A673 (cell line): Measurements from ENCODE around the gene CXCR6. TPM values are rescaled to one million over a fixed set of nuclear protein-coding genes. Genes with fewer than 3 reads are reported as not detected.

ENCODE experiments used
- BruUV-seq: library from RNA; stranded (reverse); fragments of 400-500 nt; replicated peaks from 2 replicates; lab custom pipeline; 2021; lab: Mats Ljungman, UMichigan
- CTCF ChIA-PET: fragments of 300-600 bp; sonication (Branson Sonifier 250); formaldehyde crosslinking; loops from one replicate; lab custom pipeline; 2022; ENCODE audit warnings: antibody characterized with exemption; lab: Charles Lee
- POLR2A ChIA-PET: fragments of 300-600 bp; sonication (Branson Sonifier 250); formaldehyde crosslinking; loops from one replicate; lab custom pipeline; 2022; ENCODE audit warnings: antibody characterized with exemption; ENCODE audit not compliant: low non-redundant PET; lab: Charles Lee
- DNase-seq: peaks from one replicate; pipeline ENCODE4 v3.0.0-alpha.2; 2015; ENCODE audit warnings: low spot score
- H3K27ac ChIP-seq: fragments of 200-600 bp; sonication (generic); 2 replicates; pipeline ENCODE4 v1.5.1; 2016; ENCODE audit warnings: mixed run types, low read depth, mild to moderate bottlenecking, mixed read lengths, antibody characterized with exemption, low read length; ENCODE audit not compliant: poor library complexity, severe bottlenecking
- H3K27me3 ChIP-seq: fragments of 200-600 bp; sonication (generic); replicated peaks from 2 replicates; pipeline ENCODE4 v1.6.1; 2017; ENCODE audit warnings: mixed run types, low read depth, mild to moderate bottlenecking, mixed read lengths, antibody characterized with exemption, low read length; ENCODE audit not compliant: insufficient read depth, poor library complexity
- H3K36me3 ChIP-seq: fragments of 200-600 bp; sonication (generic); 2 replicates; pipeline ENCODE4 v1.6.1; 2016; ENCODE audit warnings: mixed run types, mild to moderate bottlenecking, mixed read lengths, antibody characterized with exemption, low read length; ENCODE audit not compliant: insufficient read depth, poor library complexity, severe bottlenecking
- H3K4me1 ChIP-seq: fragments of 200-600 bp; sonication (generic); 2 replicates; pipeline ENCODE4 v1.6.1; 2017; ENCODE audit warnings: mixed run types, mild to moderate bottlenecking, mixed read lengths, antibody characterized with exemption, low read length; ENCODE audit not compliant: insufficient read depth, poor library complexity, severe bottlenecking
- H3K4me3 ChIP-seq: fragments of 200-600 bp; sonication (generic); 2 replicates; pipeline ENCODE4 v1.5.1; 2016; ENCODE audit warnings: low read depth, mixed run types, mild to moderate bottlenecking, mixed read lengths, low read length; ENCODE audit not compliant: poor library complexity, severe bottlenecking
- H3K9me3 ChIP-seq: fragments of 200-600 bp; sonication (generic); 2 replicates; pipeline ENCODE4 v1.6.1; 2016; ENCODE audit warnings: mixed run types, low read depth, mild to moderate bottlenecking, mixed read lengths, antibody characterized with exemption, low read length; ENCODE audit not compliant: poor library complexity, severe bottlenecking
- CTCF ChIP-seq: fragments of 300-800, 200-600 bp; sonication (generic); conservative IDR thresholded peaks from 2 replicates; pipeline ENCODE4 v1.5.1; 2017; ENCODE audit warnings: low read depth, mild to moderate bottlenecking, antibody characterized with exemption, low read length, moderate library complexity, mixed read lengths
- EZH2 ChIP-seq: fragments of 200-600 bp; sonication (generic); IDR thresholded peaks from 2 replicates; pipeline ENCODE4 v1.6.1; 2017; ENCODE audit warnings: borderline replicate concordance, low read depth, mild to moderate bottlenecking, mixed read lengths, antibody characterized with exemption, low read length; ENCODE audit not compliant: poor library complexity, severe bottlenecking
- intact Hi-C: fragments of 100-400 bp; cut with micrococcal nuclease; formaldehyde crosslinking; loops from one replicate; pipeline ENCODE4 v1.10.0; 2022; ENCODE audit not compliant: unreplicated experiment
- total RNA-seq: library from RNA; stranded (reverse); gene quantifications from 2 replicates; pipeline ENCODE4 v1.2.3, GENCODE V29; 2021

Gene CXCR6
- total RNA-seq, 1 experiment from 2014 or later = not detected

DNA sequence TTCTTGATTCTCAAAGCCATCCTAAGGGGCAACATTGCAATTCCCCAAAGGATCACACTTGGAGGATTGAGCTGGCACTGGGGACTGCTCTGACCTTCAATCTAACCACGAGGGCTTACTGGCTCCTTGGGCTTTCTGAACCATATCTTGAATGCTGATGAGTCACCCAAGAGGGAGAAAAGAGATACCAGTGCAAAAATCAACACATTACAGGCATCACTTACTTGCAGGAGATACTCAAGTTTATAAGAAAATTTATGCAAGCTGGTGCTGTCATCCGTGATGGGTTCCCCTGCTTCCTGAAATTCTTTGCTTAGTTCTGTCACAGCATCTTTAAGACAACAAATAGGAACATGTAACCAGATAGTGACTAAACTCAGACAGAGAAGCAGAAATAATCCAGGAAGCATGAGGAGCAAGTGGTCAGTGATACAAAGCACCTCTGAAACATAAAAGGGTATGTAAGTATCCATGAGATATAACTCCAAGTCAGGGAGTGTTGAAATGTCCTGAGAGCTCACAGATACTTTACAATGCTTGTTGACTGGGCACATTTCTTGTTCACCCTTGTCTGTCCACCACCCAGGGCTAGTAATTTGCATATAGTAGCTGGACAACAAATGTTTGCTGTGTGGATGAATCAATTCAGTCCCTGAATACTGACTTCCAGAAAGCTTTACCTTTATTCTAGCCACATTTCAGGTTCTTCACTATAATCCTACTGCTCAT is 38.2 kb downstream of the CXCR6 start:
- intact Hi-C loops = no loop called here
- TF ChIP-seq CTCF (no peak), EZH2 (no peak)
- CTCF ChIA-PET = no interaction called here
- Histone ChIP-seq H3K4me1 (no peaks in the 10 kb centered on the region), H3K27me3 (no peaks in the 10 kb centered on the region), H3K9me3 (no peaks in the 10 kb centered on the region), H3K27ac (no peak overlapping the region), H3K4me3 (no peak overlapping the region), H3K36me3 (peaks cover 4% of the 10 kb centered on the region)
- DNase-seq = no peak
- POLR2A ChIA-PET = no interaction called here
- no TSS peak for BruUV-seq

- no peaks in the 10 kb centered on the region for H3K9me3 ChIP-seq
- no TSS peak for BruUV-seq
- H3K4me1 ChIP-seq = no peaks in the 10 kb centered on the region
- CTCF ChIA-PET = no interaction called here
- DNase-seq = no peak
- POLR2A ChIA-PET = no interaction called here
- no peak overlapping the region for H3K27ac ChIP-seq
- H3K36me3 ChIP-seq = peaks cover 4% of the 10 kb centered on the region
- no peaks in the 10 kb centered on the region for H3K27me3 ChIP-seq
- intact Hi-C loops = no loop called here
- no peak overlapping the region for H3K4me3 ChIP-seq
- TF ChIP-seq CTCF (no peak), EZH2 (no peak)
Observed at GRCh38 chr3:45983770-45984169, 40.5 kb downstream of the CXCR6 start.

- no peak overlapping the region for H3K27ac ChIP-seq
- H3K36me3 ChIP-seq = peaks cover 4% of the 10 kb centered on the region
- no peaks in the 10 kb centered on the region for H3K4me1 ChIP-seq
- ChIA-PET CTCF (no interaction called here), POLR2A (no interaction called here)
- no peak overlapping the region for H3K4me3 ChIP-seq
- intact Hi-C loops = no loop called here
- H3K27me3 ChIP-seq = no peaks in the 10 kb centered on the region
- TF ChIP-seq EZH2 = no peak
- no peak for TF ChIP-seq CTCF
- DNase-seq = no peak
- no TSS peak for BruUV-seq
- no peaks in the 10 kb centered on the region for H3K9me3 ChIP-seq
Observed at GRCh38 chr3:45984331-45985312, 41.4 kb downstream of the CXCR6 start.
